ENCODE measurements around the gene CDC7. TPM values are rescaled to one million over a fixed set of nuclear protein-coding genes. Genes with fewer than 3 reads are reported as not detected.

Gene CDC7
- total and polyA plus RNA-seq, 2 of the 13 experiments (the other 11 are each of a cell fraction or from before 2014, with no cell fraction given): 2.5 to 12.6 TPM

DNA sequence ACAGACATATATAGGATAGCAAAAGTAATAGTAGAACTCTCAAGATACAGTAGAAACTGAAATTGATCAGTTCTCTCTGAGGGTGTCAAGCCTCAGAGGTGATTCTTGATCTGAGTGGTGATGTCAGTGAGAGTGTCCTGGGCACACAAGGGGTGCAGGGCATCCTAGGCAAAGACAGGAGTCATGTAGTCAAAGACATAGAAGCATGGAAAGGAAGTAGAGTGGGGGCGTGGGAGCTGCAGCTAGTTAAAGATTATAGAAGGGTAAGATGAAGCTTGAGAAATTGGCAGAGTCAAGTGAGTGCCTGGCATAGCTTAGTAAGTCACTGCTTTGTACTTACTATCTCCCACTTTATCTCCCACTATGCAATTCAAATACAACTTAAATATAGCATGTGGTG, 22.8 kb downstream of the CDC7 start:
- in situ Hi-C loops (cut with HindIII; ENCODE audit: extremely low pct_ligation_motif_present, low pct_unique_long_range_greater_than_20kb): no loop called here
- Histone ChIP-seq H4K20me1 (ENCODE audit: insufficient read depth, low read length) (no peaks in the 10 kb centered on the region), H2AFZ (ENCODE audit: low read length) (no peak overlapping the region), H3K4me2 (ENCODE audit: low read depth, low read length) (no peak overlapping the region), H3K9ac (ENCODE audit: insufficient read depth, low read depth, low read length) (no peak overlapping the region), H3K27me3 (ENCODE audit: control insufficient read depth in 1 of 2, insufficient read depth in 2 of 2, low read length in 2 of 2) (no peaks in the 10 kb centered on the region), H3K4me1 (ENCODE audit: insufficient read depth, low read length) (peaks cover 5% of the 10 kb centered on the region; the same call in 1 of the 2 replicates), H3K9me3 (ENCODE audit: low read length) (no peaks in the 10 kb centered on the region), H3K79me2 (ENCODE audit: insufficient read depth, low read length) (no peaks in the 10 kb centered on the region), H3K27ac (ENCODE audit: extremely low read length, insufficient read depth, low read length) (no peak overlapping the region), H3K36me3 (replicated peaks in 1 of 2; ENCODE audit: control insufficient read depth in 1 of 2, insufficient read depth in 2 of 2, low read length in 2 of 2) (no peaks in the 10 kb centered on the region), H3K4me3 (replicated peaks in 1 of 3; ENCODE audit: insufficient read depth in 1 of 3, low read depth in 2 of 3, low read length in 3 of 3) (no peak overlapping the region)
- no peak for TF ChIP-seq ZNF740 (CRISPR knock-in tag; IDR thresholded peaks at IDR 0.05)
- no peak for TF ChIP-seq MTERF4 (CRISPR knock-in tag; IDR thresholded peaks at IDR 0.05)
- CTCF ChIA-PET (ENCODE audit: low intra/inter-chr PET ratio, low total read pairs): no interaction called here
- POLR2A ChIA-PET: no interaction called here
- DNase-seq (ENCODE audit: low spot score) (no peak), FAIRE-seq (no peak), ATAC-seq (no peak)
- 37% methylated on average over 1 of the region's 1 CpG for WGBS (ENCODE audit: low lambda C conversion rate)
- BruUV-seq (replicated peaks): no TSS peak
- intact Hi-C loops (cut with micrococcal nuclease; ENCODE audit: unreplicated experiment): loop anchor here (10.0 kb wide), 1 partner anchor 771 kb away; the partner anchor contains the start of genes GLMN and RPAP2

DNA sequence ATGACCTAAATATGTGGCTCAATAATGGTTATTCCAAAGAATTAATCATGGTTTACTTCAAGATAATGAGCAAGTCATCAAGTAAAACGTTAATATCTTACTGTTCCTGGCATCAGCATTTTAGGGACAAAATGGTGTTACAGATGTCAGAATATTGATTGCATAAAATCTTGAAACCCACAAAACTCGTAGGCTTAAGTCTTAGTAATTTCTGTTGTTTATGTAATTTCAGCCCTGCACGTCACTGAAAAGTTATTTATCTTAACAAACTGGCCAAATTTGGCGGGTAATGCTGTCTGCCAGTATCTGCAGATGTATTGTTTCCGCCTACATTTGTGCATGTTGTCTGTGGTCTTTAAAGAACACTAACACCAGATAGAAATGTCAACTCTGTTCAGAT, 25.8 kb downstream of the CDC7 start:
- Histone ChIP-seq H3K4me3 (replicated peaks in 1 of 3; ENCODE audit: insufficient read depth in 1 of 3, low read depth in 2 of 3, low read length in 3 of 3) (no peak overlapping the region), H3K27ac (ENCODE audit: extremely low read length, insufficient read depth, low read length) (no peak overlapping the region), H2AFZ (ENCODE audit: low read length) (no peak overlapping the region), H3K36me3 (replicated peaks in 1 of 2; ENCODE audit: control insufficient read depth in 1 of 2, insufficient read depth in 2 of 2, low read length in 2 of 2) (no peaks in the 10 kb centered on the region), H3K4me1 (ENCODE audit: insufficient read depth, low read length) (peaks cover 5% of the 10 kb centered on the region; the same call in 1 of the 2 replicates), H3K27me3 (ENCODE audit: control insufficient read depth in 1 of 2, insufficient read depth in 2 of 2, low read length in 2 of 2) (no peaks in the 10 kb centered on the region), H3K4me2 (ENCODE audit: low read depth, low read length) (no peak overlapping the region), H3K9ac (ENCODE audit: insufficient read depth, low read depth, low read length) (no peak overlapping the region), H3K79me2 (ENCODE audit: insufficient read depth, low read length) (no peaks in the 10 kb centered on the region), H3K9me3 (ENCODE audit: low read length) (no peaks in the 10 kb centered on the region), H4K20me1 (ENCODE audit: insufficient read depth, low read length) (no peaks in the 10 kb centered on the region)
- no TSS peak for BruUV-seq (replicated peaks)
- in situ Hi-C loops (cut with HindIII; ENCODE audit: extremely low pct_ligation_motif_present, low pct_unique_long_range_greater_than_20kb) (no loop called here), intact Hi-C loops (cut with micrococcal nuclease; ENCODE audit: unreplicated experiment) (loop anchor here (10.0 kb wide), 1 partner anchor 768 kb away; the partner anchor contains the start of genes GLMN and RPAP2)
- no peak for DNase-seq (ENCODE audit: low spot score)
- no peak for FAIRE-seq
- ChIA-PET CTCF (ENCODE audit: low intra/inter-chr PET ratio, low total read pairs) (no interaction called here), POLR2A (no interaction called here)
- no peak for ATAC-seq
- 54% methylated on average over 5 of the region's 5 CpGs for WGBS (ENCODE audit: low lambda C conversion rate)
- TF ChIP-seq, protein P1, sequence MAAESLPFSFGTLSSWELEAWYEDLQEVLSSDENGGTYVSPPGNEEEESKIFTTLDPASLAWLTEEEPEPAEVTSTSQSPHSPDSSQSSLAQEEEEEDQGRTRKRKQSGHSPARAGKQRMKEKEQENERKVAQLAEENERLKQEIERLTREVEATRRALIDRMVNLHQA (CRISPR knock-in tag; IDR thresholded peaks at IDR 0.05): no peak
- no peak for TF ChIP-seq ZNF138 (CRISPR knock-in tag; IDR thresholded peaks at IDR 0.05; ENCODE audit: low read depth)
- no peak for TF ChIP-seq SMARCE1 (IDR thresholded peaks at IDR 0.05; ENCODE audit: borderline replicate concordance)
- no peak for TF ChIP-seq ZNF18 (CRISPR knock-in tag; IDR thresholded peaks at IDR 0.05; ENCODE audit: insufficient replicate concordance)
- TF ChIP-seq ZNF513 (CRISPR knock-in tag; conservative IDR thresholded peaks at IDR 0.05): no peak

All from HepG2 (cell line).